Tibial nerve (tissue), 4 donors: ENCODE measurements around the gene SPRR2F. TPM values are rescaled to one million over a fixed set of nuclear protein-coding genes. Genes with fewer than 3 reads are reported as not detected.
"Not testable (repeated sequence)": the region's sequence is repeated elsewhere in the genome, so short reads cannot be mapped to it uniquely, and the experiment has no call there.

ENCODE experiments used
- DNase-seq, 2 donors: peaks; one replicate each; pipeline ENCODE4 v3.0.0-alpha.2; 2019; ENCODE audit warnings: low spot score in 2 of 2
- H3K27ac ChIP-seq, 4 donors: fragments of 200-600 bp; sonication (generic) in 3 of 4; one replicate each; pipeline ENCODE4 v1.5.1; 2017 to 2019; ENCODE audit warnings: mild to moderate bottlenecking in 1 of 4
- H3K27me3 ChIP-seq, 2 donors: fragments of 200-600 bp; sonication (generic) in 1 of 2; one replicate each; pipeline versions ENCODE4 v1.5.1 to v1.6.0; 2017 to 2019
- H3K36me3 ChIP-seq, 3 donors: fragments of 200-600 bp; sonication (generic); one replicate each; pipeline ENCODE4 v1.5.1; 2018 to 2019
- H3K4me1 ChIP-seq, 4 donors: fragments of 200-600 bp; sonication (generic) in 3 of 4; one replicate each; pipeline ENCODE4 v1.5.1; 2017 to 2019
- H3K4me3 ChIP-seq, 4 donors: fragments of 200-600 bp; sonication (generic) in 3 of 4; one replicate each; pipeline ENCODE4 v1.5.1; 2017 to 2019; ENCODE audit warnings: mild to moderate bottlenecking in 1 of 4, moderate library complexity in 1 of 4
- H3K9me3 ChIP-seq, 4 donors: fragments of 200-600 bp; sonication (generic) in 3 of 4; one replicate each; pipeline ENCODE4 v1.5.1; 2017 to 2019
- CTCF ChIP-seq, 5 experiments: fragments of 200-600 bp in 3 of 5; fragments of 450-650 bp in 2 of 5; sonication (generic) in 3 of 5; IDR thresholded peaks; one replicate each; pipeline ENCODE4 v1.5.1; 2016 to 2019; ENCODE audit warnings: antibody characterized with exemption in 5 of 5, mild to moderate bottlenecking in 3 of 5, moderate library complexity in 2 of 5
- EP300 ChIP-seq, 2 donors: sonication (generic); formaldehyde crosslinking; IDR thresholded peaks; one replicate each; pipeline ENCODE4 v1.6.1; 2017; ENCODE audit warnings: antibody characterized with exemption in 2 of 2, mild to moderate bottlenecking in 1 of 2
- POLR2A ChIP-seq, 2 donors: fragments of 450-650 bp; IDR thresholded peaks; one replicate each; pipeline ENCODE4 v1.6.1; 2017; ENCODE audit warnings: antibody characterized with exemption in 2 of 2, mild to moderate bottlenecking in 2 of 2, moderate library complexity in 2 of 2
- WGBS, 2 donors: methylation state at CpG; one replicate each; pipeline ENCODE4 v1.1.5; 2018; 5-methylcytosine and 5-hydroxymethylcytosine counted together
- total RNA-seq, 4 donors: library from RNA; depleted of rRNA; stranded (reverse); fragments of >200 nt; gene quantifications; one replicate each; pipeline ENCODE4 v1.1.0, GENCODE V29; 2016

SPRR2F gene
- total RNA-seq, 4 donors from 2014 or later: not detected

- no peak overlapping the region for H3K27ac ChIP-seq
These were observed 9.6 kb upstream of the SPRR2F start for GRCh38 chr1:153122831-153123421.

DNA sequence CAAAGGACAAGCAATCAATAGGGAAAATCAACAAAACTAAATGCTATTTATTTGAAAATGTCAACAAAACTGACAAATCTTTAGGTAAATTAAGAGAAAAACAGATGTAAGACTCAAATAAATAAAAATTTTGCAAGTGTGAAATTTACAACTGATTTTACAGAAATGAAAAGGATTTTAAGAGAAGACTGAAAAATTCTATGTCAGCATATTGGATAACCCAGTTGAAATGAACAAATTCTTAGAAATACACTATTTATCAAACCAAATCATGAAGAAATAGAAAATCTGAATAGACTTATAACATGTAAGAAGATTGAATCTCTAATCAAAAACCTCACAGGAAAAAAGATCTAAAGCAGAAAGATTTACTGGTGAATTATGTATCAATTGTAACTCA lies 7.6 kb upstream of the SPRR2F start:
- DNase-seq: no peak
- H3K36me3 ChIP-seq: no peaks in the 10 kb centered on the region
- H3K27ac ChIP-seq: no peak overlapping the region
- H3K9me3 ChIP-seq: peaks cover 0 to 22% (median 4%) of the 10 kb centered on the region in 4 donors
- H3K4me3 ChIP-seq: no peak overlapping the region
- no peaks in the 10 kb centered on the region for H3K4me1 ChIP-seq
- TF ChIP-seq CTCF (IDR thresholded peaks at IDR 0.05) (no peak), POLR2A (IDR thresholded peaks at IDR 0.05) (no peak), EP300 (IDR thresholded peaks at IDR 0.05) (no peak)
- no peaks in the 10 kb centered on the region for H3K27me3 ChIP-seq

More at GRCh38 chr1:153122831-153123421, 9.6 kb upstream of the SPRR2F start:
- TF ChIP-seq EP300 (IDR thresholded peaks at IDR 0.05) (no peak), POLR2A (IDR thresholded peaks at IDR 0.05) (no peak), CTCF (IDR thresholded peaks at IDR 0.05) (no peak)
- Histone ChIP-seq H3K4me3 (no peak overlapping the region), H3K4me1 (no peaks in the 10 kb centered on the region), H3K9me3 (peaks cover 0 to 26% (median 4%) of the 10 kb centered on the region in 4 donors), H3K36me3 (no peaks in the 10 kb centered on the region), H3K27me3 (no peaks in the 10 kb centered on the region)
- 40 to 41% methylated on average over 3 of the region's 3 CpGs for WGBS, 2 donors
- no peak for DNase-seq

GRCh38 chr1:153119491-153119971 lies 6.2 kb upstream of the SPRR2F start:
- Histone ChIP-seq H3K36me3 (no peaks in the 10 kb centered on the region), H3K27me3 (no peaks in the 10 kb centered on the region), H3K9me3 (peaks cover 0 to 8% (median 0%) of the 10 kb centered on the region in 4 donors), H3K27ac (no peak overlapping the region), H3K4me1 (no peaks in the 10 kb centered on the region), H3K4me3 (no peak overlapping the region)
- TF ChIP-seq CTCF (IDR thresholded peaks at IDR 0.05) (no peak), POLR2A (IDR thresholded peaks at IDR 0.05) (no peak), EP300 (IDR thresholded peaks at IDR 0.05) (no peak)
- WGBS, 2 donors: 62 to 64% methylated on average over 3 of the region's 3 CpGs
- no peak for DNase-seq

- H3K27me3 ChIP-seq, H3K4me1 ChIP-seq, H3K9me3 ChIP-seq, DNase-seq, H3K36me3 ChIP-seq, H3K4me3 ChIP-seq, H3K27ac ChIP-seq: not testable (repeated sequence)
These were observed 1.9 kb upstream of the SPRR2F start for GRCh38 chr1:153115264-153115663.

DNA sequence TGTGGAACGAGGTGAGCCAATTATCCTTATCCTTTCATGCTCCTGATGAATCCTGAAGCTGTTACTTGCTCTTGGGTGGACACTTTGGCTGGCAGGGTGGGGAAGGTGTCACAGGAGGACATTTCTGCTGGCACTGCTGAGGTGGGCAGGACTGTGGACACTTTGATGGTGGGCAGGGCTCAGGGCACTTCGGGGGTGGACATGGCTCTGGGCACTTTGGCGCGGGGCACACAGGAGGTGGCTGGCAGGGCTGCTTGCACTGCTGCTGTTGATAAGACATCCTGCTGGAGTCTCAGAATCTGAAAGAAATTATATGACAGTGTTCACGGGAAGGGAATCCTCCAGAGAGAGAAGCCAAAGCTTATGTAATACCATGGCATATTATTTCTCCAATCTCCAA lies 862 bp downstream of the SPRR2F start:
- not testable (repeated sequence) for H3K27ac ChIP-seq, DNase-seq, H3K36me3 ChIP-seq, H3K27me3 ChIP-seq, H3K4me3 ChIP-seq, H3K9me3 ChIP-seq, H3K4me1 ChIP-seq
- 73 to 79% methylated on average over 5 of the region's 5 CpGs for WGBS, 2 donors

DNA sequence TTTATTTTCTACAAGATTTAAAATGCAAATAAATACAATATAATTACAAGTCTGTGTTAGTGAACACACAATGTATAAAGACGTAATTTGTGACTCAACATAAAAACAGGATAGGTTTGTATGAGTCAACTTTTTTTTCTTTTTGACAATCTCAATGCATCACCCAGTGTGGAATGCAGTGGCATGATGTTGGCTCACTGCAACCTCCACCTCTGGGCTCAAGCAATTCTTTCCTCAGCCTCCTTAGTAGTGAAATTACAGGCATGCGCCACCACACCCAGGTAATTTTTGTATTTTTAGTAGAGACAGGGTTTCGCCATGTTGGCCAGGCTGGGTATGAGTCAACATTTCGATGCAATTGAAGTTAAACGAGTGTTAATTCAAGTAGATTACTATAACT lies 13.1 kb downstream of the SPRR2F start:
- Histone ChIP-seq H3K4me3 (no peak overlapping the region), H3K27ac (no peak overlapping the region), H3K36me3 (no peaks in the 10 kb centered on the region), H3K9me3 (peaks cover 0 to 2% (median 0%) of the 10 kb centered on the region in 4 donors), H3K27me3 (no peaks in the 10 kb centered on the region), H3K4me1 (no peaks in the 10 kb centered on the region)
- no peak for DNase-seq
- TF ChIP-seq CTCF (IDR thresholded peaks at IDR 0.05) (no peak), EP300 (IDR thresholded peaks at IDR 0.05) (no peak)
- 92 to 93% methylated on average over 5 of the region's 5 CpGs for WGBS, 2 donors
